Stimulated activated naive CD8-positive, alpha-beta T cell treated with anti-CD3 and anti-CD28 coated beads, Interleukin-15, Interleukin-2, amounts not matched to agents 100 U/mL and 50 U/mL, for 24 hours (primary cell): ENCODE measurements around the gene SNX8.
"Not testable (repeated sequence)": the region's sequence is repeated elsewhere in the genome, so short reads cannot be mapped to it uniquely, and the experiment has no call there.

Source experiments
- ATAC-seq: fragments of 150-1000 bp; cut with Tn5 transposase; one replicate; pipeline ENCODE4 v1.10.0; 2021
- DNase-seq: peaks from one replicate; pipeline ENCODE4 v3.0.0; 2021

The SNX8 gene

DNA sequence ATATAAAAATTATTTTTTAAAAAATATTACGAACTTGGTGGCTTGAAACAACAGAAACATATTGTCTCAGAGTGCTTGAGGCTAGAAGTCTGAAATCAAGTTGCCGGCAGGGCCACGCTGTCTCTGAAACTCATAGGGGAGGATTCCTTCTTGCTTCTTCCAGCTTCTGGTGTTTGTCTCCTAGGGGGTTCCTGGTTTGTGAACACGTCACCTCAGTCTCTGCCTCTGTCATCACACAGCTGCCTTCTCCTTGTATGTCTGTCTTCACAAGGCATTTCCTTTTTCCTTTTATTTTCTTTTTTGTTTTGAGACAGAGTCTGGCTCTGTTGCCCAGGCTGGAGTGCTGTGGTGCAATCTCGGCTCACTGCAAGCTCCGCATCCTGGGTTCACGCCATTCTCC lies 12.7 kb upstream of the SNX8 start:
- no peak for ATAC-seq
- no peak for DNase-seq

DNA sequence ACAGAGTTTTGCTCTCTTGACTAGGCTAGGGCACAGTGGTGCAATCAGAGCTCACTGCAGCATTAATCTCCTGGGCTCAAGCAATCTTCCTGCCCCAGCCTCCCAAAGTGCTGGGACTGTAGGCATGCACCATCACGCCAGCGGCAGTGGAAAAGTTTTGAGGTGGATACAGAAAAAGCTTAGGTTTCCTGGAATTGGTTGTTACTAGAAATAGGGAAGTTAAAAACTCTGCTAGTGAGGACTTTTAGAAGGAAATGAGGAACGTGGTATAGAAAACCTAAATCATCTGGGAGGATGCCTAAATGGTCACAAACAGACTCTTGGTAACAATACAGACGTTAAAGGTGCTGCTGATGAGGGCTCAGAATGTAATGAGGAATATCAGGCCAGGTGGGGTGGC lies 10.9 kb upstream of the SNX8 start:
- no peak for ATAC-seq
- no peak for DNase-seq

- DNase-seq (no peak), ATAC-seq (no peak)
These were observed 6.8 kb upstream of the SNX8 start for GRCh38 chr7:2321020-2321419.

GRCh38 chr7:2317556-2318293 lies 3.5 kb upstream of the SNX8 start:
- DNase-seq (no peak), ATAC-seq (no peak)

DNA sequence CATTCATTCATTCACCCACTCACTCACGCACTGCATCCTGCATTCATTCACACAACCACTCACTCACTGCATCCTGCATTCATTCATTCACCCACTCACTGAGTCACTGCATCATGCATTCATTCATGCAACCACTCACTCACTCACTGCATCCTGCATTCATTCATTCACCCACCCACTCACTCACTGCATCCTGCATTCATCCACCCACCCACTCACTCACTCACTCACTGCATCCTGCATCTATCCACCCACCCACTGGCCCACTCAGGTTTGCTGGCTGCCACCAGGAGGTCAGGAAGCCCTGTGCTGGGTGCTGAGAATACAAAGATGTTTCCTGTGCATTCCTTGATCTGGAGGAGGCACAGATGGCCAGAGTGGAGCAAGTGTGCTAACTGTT lies 2.3 kb upstream of the SNX8 start:
- DNase-seq (no peak), ATAC-seq (no peak)

DNA sequence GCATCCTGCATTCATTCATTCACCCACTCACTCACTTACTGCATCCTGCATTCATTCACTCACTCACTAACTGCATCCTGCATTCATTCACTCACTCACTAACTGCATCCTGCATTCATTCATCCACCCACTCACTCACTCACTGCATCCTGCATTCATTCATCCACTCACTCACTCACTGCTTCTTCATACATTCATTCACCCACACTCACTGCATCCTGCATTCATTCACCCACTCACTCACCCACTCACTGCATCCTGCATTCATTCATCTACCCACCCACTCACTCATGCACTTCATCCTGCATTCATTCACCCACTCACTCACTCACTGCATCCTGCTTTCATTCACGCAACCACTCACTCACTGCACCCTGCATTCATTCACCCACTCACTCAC lies 1.5 kb upstream of the SNX8 start:
- no peak for ATAC-seq
- no peak for DNase-seq

GRCh38 chr7:2314956-2315530 lies 802 bp upstream of the SNX8 start:
- ATAC-seq, DNase-seq: not testable (repeated sequence)

DNA sequence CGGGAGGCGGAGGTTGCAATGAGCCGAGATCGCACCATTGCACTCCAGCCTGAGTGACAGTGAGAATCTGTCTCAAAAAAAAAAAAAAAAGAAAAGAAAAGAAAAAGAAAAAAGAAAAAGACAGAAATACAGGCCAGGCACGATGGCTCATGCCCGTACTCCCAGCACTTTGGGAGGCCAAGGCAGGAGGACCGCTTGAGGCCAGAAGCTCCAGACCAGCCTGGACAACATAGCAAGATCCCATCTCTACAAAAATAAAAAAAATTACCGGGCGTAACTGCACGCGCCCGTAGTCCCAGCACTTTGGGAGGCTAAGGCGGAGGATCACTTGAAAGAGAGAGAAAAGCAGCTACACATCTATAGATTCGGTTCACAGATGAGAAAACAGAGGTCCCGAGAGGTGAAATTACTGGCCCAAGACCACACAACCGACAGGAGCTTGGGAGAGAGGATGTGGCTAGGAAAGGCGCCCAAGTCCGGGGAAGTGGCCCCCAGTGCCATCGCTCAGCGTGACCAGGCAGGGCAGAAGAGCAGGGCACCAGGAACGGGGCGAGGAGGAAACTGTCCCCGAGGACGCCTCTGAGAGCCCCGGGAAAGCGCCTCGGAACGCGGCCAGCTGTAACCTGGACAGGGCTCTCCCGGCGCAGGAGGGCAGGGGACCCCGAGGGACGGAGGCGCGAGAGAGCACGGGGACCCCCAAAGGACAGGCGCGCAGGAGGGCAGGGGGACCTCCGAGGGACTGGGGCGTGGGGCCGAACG lies 612 bp downstream of the SNX8 start:
- ATAC-seq, result no peak
- DNase-seq, result no peak

GRCh38 chr7:2312267-2312929 lies 1.8 kb downstream of the SNX8 start:
- DNase-seq (peak; percentile 20), ATAC-seq (no peak)

- ATAC-seq (no peak), DNase-seq (no peak)
These were observed 4.3 kb downstream of the SNX8 start for GRCh38 chr7:2309889-2310331.

GRCh38 chr7:2307690-2308107 lies 6.5 kb downstream of the SNX8 start:
- no peak for DNase-seq
- ATAC-seq, result peak; percentile 44

DNA sequence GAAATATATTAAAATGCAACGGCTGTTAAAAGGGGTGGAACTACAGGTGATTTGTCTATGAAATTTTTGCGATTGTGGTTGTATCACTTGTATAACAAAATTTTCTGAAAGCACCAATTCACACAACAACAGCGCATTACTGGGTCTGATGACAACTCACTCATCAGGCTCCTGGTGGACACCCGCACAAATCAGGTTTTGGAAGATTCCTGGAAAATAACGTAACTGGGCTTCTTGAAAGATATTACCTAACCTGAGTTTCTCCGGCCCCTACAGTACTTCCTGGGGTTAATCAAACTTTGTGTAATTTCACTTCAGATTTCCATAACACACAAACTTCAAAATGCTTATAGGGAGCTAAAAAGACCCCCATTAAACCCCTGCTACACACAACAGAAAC lies 7.6 kb downstream of the SNX8 start:
- ATAC-seq, result no peak
- DNase-seq, result no peak

- ATAC-seq, DNase-seq: not testable (repeated sequence)
These were observed 9.0 kb downstream of the SNX8 start for GRCh38 chr7:2305258-2305657.

- not testable (repeated sequence) for ATAC-seq, DNase-seq
These were observed 10.7 kb downstream of the SNX8 start for GRCh38 chr7:2303520-2303919.

DNA sequence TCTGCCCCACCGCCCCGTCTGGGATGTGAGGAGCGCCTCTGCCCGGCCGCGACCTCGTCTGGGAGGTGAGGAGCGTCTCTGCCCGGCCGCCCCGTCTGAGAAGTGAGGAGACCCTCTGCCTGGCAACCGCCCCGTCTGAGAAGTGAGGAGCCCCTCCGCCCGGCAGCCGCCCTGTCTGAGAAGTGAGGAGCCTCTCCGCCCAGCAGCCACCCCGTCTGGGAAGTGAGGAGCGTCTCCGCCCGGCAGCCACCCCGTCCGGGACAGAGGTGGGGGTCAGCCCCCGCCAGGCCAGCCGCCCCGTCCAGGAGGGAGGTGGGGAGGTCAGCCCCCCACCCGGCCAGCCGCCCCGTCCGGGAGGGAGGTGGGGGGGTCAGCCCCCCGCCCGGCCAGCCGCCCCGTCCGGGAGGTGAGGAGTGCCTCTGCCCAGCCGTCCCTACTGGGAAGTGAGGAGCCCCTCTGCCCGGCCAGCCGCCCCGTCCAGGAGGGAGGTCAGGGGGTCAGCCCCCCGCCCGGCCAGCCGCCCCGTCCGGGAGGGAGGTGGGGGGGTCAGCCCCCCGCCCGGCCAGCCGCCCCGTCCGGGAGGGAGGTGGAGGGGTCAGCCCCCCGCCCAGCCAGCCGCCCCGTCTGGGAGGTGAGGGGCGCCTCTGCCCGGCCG lies 11.4 kb downstream of the SNX8 start:
- ATAC-seq, DNase-seq: not testable (repeated sequence)

GRCh38 chr7:2301511-2301863 lies 12.8 kb downstream of the SNX8 start:
- ATAC-seq (no peak), DNase-seq (no peak)

- DNase-seq (no peak), ATAC-seq (peak; percentile 38)
These were observed 14.2 kb downstream of the SNX8 start for GRCh38 chr7:2299870-2300512.

GRCh38 chr7:2299131-2299829 lies 15.0 kb downstream of the SNX8 start:
- DNase-seq (peak; percentile 71), ATAC-seq (peak; percentile 78)

DNA sequence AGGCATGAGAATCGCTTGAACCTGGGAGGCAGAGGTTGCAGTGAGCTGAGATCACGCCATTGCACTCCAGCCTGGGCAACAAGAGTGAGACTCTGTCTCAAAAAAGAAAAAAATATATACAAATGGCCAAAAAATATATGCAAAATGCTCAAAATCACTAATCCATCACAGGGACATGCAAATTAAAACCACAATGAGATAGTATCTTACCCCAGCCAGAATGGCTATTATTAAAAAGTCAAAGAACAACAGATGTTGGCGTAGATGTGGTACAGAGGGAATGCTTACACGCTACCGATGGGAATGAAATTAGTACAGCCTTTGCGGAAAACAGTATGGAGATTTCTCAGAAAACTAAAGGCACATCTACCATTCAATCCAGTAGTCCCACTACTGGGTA lies 17.4 kb downstream of the SNX8 start:
- no peak for ATAC-seq
- DNase-seq, result no peak

DNA sequence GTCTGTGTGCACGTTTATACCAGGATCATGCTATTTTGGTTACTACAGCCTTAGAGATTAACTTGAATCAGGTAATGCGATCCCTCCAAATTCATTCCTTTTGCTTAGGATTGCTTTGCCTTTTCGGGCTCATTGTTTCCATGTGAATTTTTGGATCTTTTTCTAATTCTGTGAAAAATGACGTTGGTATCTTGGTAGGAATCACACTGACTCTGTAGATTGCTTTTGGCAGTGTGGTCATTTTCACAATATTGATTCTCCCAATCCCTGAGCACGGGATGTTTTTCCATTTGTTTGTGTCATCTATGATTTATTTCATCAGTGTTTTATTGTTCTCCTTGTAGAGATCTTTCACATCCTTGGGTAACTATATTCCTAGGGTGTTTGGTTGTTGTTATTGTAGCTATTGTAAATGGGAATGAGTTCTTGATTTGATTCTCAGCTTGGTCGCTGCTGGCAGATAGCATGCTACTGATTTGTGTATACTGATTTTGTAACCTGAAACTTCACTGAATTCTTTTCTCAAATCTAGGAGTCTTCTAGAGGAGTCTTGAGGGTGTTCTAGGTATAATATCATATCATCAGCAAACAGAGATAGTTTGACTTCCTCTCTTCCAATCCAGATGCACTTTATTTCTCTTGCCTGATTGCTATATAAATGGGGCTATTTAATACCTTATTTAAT lies 18.2 kb downstream of the SNX8 start:
- DNase-seq (no peak), ATAC-seq (no peak)
